SKM-1 treated with dmso at 0.1 percent for 144 hours (cell line): ENCODE data around the gene TPST2.
A peak's percentile ranks its signal among the peaks of the same experiment; 100 is the strongest.

ENCODE experiments used
- DNase-seq: peaks from one replicate; lab custom pipeline; 2025; ENCODE audit not compliant: unreplicated experiment; lab: John Stamatoyannopoulos, UW

The TPST2 gene

GRCh38 chr22:26581026-26581425 lies 8.9 kb downstream of the TPST2 start:
- DNase-seq = no peak

- no peak for DNase-seq
These were observed 9.5 kb downstream of the TPST2 start for GRCh38 chr22:26580240-26580962.

GRCh38 chr22:26579331-26579886 lies 10.5 kb downstream of the TPST2 start:
- peak; percentile 57 for DNase-seq

GRCh38 chr22:26577081-26577480 lies 12.9 kb downstream of the TPST2 start:
- DNase-seq = no peak

GRCh38 chr22:26576026-26576680 lies 13.8 kb downstream of the TPST2 start:
- DNase-seq = no peak

- DNase-seq = no peak
These were observed 15.8 kb downstream of the TPST2 start for GRCh38 chr22:26574001-26574723.

GRCh38 chr22:26573026-26573662 lies 16.8 kb downstream of the TPST2 start:
- peak; percentile 99 for DNase-seq

- DNase-seq = no peak
These were observed 18.9 kb downstream of the TPST2 start for GRCh38 chr22:26570864-26571525.

- no peak for DNase-seq
These were observed 19.8 kb downstream of the TPST2 start for GRCh38 chr22:26570115-26570514.

- no peak for DNase-seq
These were observed 21.7 kb downstream of the TPST2 start for GRCh38 chr22:26568207-26568706.

- no peak for DNase-seq
These were observed 22.3 kb downstream of the TPST2 start for GRCh38 chr22:26567610-26568009.

- no peak for DNase-seq
These were observed 22.9 kb downstream of the TPST2 start for GRCh38 chr22:26566994-26567393.

- no peak for DNase-seq
These were observed 24.0 kb downstream of the TPST2 start for GRCh38 chr22:26565889-26566288.

GRCh38 chr22:26565181-26565580 lies 24.8 kb downstream of the TPST2 start:
- no peak for DNase-seq

- no peak for DNase-seq
These were observed 25.3 kb downstream of the TPST2 start for GRCh38 chr22:26564672-26565071.

GRCh38 chr22:26564181-26564580 lies 25.8 kb downstream of the TPST2 start:
- DNase-seq = no peak

GRCh38 chr22:26563022-26563421 lies 26.9 kb downstream of the TPST2 start:
- DNase-seq = no peak

- DNase-seq = no peak
These were observed 28.0 kb downstream of the TPST2 start for GRCh38 chr22:26561756-26562417.

GRCh38 chr22:26559961-26560575 lies 29.9 kb downstream of the TPST2 start:
- peak; percentile 21 for DNase-seq
